HEK293 (cell line): ENCODE data around the gene SCN8A.

Experiments used
- CTCF ChIA-PET: fragments of 350-600 bp; formaldehyde crosslinking; extraction: SDS; loops from one replicate; lab custom pipeline; 2021; ENCODE audit warnings: antibody characterized with exemption; lab: Yijun Ruan, JAX
- POLR2A ChIA-PET: fragments of 300-600 bp; formaldehyde crosslinking; extraction: SDS; loops from one replicate; lab custom pipeline; 2020; ENCODE audit warnings: antibody characterized with exemption, inconsistent platforms; lab: Yijun Ruan, JAX
- H3K27ac ChIP-seq: fragments of 200-500 bp; sonication (Bioruptor generic); 2 replicates; pipeline ENCODE4 v1.5.1; 2014; ENCODE audit warnings: low read depth, low read length, control low read depth, inconsistent platforms; ENCODE audit errors: extremely low read depth
- H3K36me3 ChIP-seq, 2 experiments: fragments of 200-500 bp in 1 of 2; sonication (Bioruptor generic) in 1 of 2; 1 replicate in 1 of 2; 2 replicates in 1 of 2; pipeline ENCODE4 v1.5.1; 2014 to 2017; ENCODE audit warnings: inconsistent platforms in 2 of 2, low read length in 2 of 2; ENCODE audit not compliant: control insufficient read depth in 2 of 2, insufficient read depth in 1 of 2
- H3K4me1 ChIP-seq: fragments of 200-500 bp; sonication (Bioruptor generic); 2 replicates; pipeline ENCODE4 v1.5.1; 2014; ENCODE audit warnings: mild to moderate bottlenecking, low read length, inconsistent platforms; ENCODE audit not compliant: control insufficient read depth, insufficient read depth
- H3K4me3 ChIP-seq: 2 replicates; pipeline ENCODE4 v1.5.1; 2011; ENCODE audit warnings: low read depth, mild to moderate bottlenecking, control low read depth, low read length, moderate library complexity
- H3K9me3 ChIP-seq: fragments of 200-500 bp; sonication (Bioruptor generic); 2 replicates; pipeline ENCODE4 v1.5.1; 2014; ENCODE audit warnings: low read depth, low read length, inconsistent platforms; ENCODE audit not compliant: control insufficient read depth, insufficient read depth
- CTCF ChIP-seq: fragments of 450-650 bp; formaldehyde crosslinking; IDR thresholded peaks from 2 replicates; pipeline ENCODE4 v1.5.1; 2016; ENCODE audit warnings: missing biosample characterization, missing genetic modification characterization
- GFI1B ChIP-seq: fragments of 450-650 bp; formaldehyde crosslinking; IDR thresholded peaks from 2 replicates; pipeline ENCODE4 v1.5.1; 2016; ENCODE audit warnings: missing biosample characterization, missing genetic modification characterization
- IKZF3 ChIP-seq: fragments of 450-650 bp; IDR thresholded peaks from 2 replicates; pipeline ENCODE4 v1.5.0; 2018; ENCODE audit warnings: missing biosample characterization, mild to moderate bottlenecking, missing genetic modification characterization, moderate library complexity
- SETDB1 ChIP-seq: IDR thresholded peaks from one replicate; pipeline ENCODE4 v1.6.1; 2017; ENCODE audit warnings: mild to moderate bottlenecking, low read length, moderate library complexity, mixed read lengths; ENCODE audit not compliant: insufficient read length
- WT1 ChIP-seq: fragments of 450-650 bp; formaldehyde crosslinking; IDR thresholded peaks from 2 replicates; pipeline ENCODE4 v1.5.1; 2016; ENCODE audit warnings: missing biosample characterization, missing genetic modification characterization
- YY2 ChIP-seq: fragments of 450-650 bp; formaldehyde crosslinking; IDR thresholded peaks from 2 replicates; pipeline ENCODE4 v1.5.1; 2016; ENCODE audit warnings: missing biosample characterization, missing genetic modification characterization
- ZIC2 ChIP-seq: fragments of 450-650 bp; formaldehyde crosslinking; IDR thresholded peaks from 2 replicates; pipeline ENCODE4 v1.5.1; 2016; ENCODE audit warnings: missing biosample characterization, missing genetic modification characterization
- ZNF114 ChIP-seq: fragments of 450-650 bp; formaldehyde crosslinking; IDR thresholded peaks from 2 replicates; pipeline ENCODE4 v1.5.0; 2017; ENCODE audit warnings: missing biosample characterization, missing genetic modification characterization
- ZNF121 ChIP-seq: fragments of 450-650 bp; formaldehyde crosslinking; IDR thresholded peaks from 2 replicates; pipeline ENCODE4 v1.5.1; 2016; ENCODE audit warnings: missing biosample characterization, missing genetic modification characterization
- ZNF174 ChIP-seq: fragments of 450-650 bp; formaldehyde crosslinking; IDR thresholded peaks from 2 replicates; pipeline ENCODE4 v1.5.0; 2017; ENCODE audit warnings: missing biosample characterization, mild to moderate bottlenecking, missing genetic modification characterization
- ZNF350 ChIP-seq: fragments of 450-650 bp; formaldehyde crosslinking; IDR thresholded peaks from 2 replicates; pipeline ENCODE4 v1.5.0; 2017; ENCODE audit warnings: missing biosample characterization, mild to moderate bottlenecking, missing genetic modification characterization
- ZNF398 ChIP-seq: fragments of 450-650 bp; formaldehyde crosslinking; IDR thresholded peaks from 2 replicates; pipeline ENCODE4 v1.5.1; 2017; ENCODE audit warnings: missing biosample characterization, missing genetic modification characterization
- ZNF416 ChIP-seq: fragments of 450-650 bp; formaldehyde crosslinking; IDR thresholded peaks from 2 replicates; pipeline ENCODE4 v1.5.1; 2016; ENCODE audit warnings: missing biosample characterization, missing genetic modification characterization
- ZNF433 ChIP-seq: fragments of 450-650 bp; formaldehyde crosslinking; IDR thresholded peaks from 2 replicates; pipeline ENCODE4 v1.5.1; 2016; ENCODE audit warnings: missing biosample characterization, missing genetic modification characterization, low read depth
- ZNF473 ChIP-seq: fragments of 450-650 bp; formaldehyde crosslinking; IDR thresholded peaks from 2 replicates; pipeline ENCODE4 v1.5.1; 2017; ENCODE audit warnings: missing biosample characterization, missing genetic modification characterization
- ZNF510 ChIP-seq: fragments of 450-650 bp; formaldehyde crosslinking; IDR thresholded peaks from 2 replicates; pipeline ENCODE4 v1.5.1; 2018; ENCODE audit warnings: mild to moderate bottlenecking, missing genetic modification characterization, missing biosample characterization; ENCODE audit not compliant: insufficient replicate concordance
- ZNF513 ChIP-seq: fragments of 450-650 bp; IDR thresholded peaks from 2 replicates; pipeline ENCODE4 v1.5.1; 2018; ENCODE audit warnings: missing biosample characterization, missing genetic modification characterization
- ZNF596 ChIP-seq: fragments of 450-650 bp; IDR thresholded peaks from 2 replicates; pipeline ENCODE4 v1.5.0; 2018; ENCODE audit warnings: missing biosample characterization, mild to moderate bottlenecking, missing genetic modification characterization, moderate library complexity
- ZNF600 ChIP-seq: fragments of 450-650 bp; formaldehyde crosslinking; IDR thresholded peaks from 2 replicates; pipeline ENCODE4 v1.5.1; 2016; ENCODE audit warnings: missing biosample characterization, missing genetic modification characterization
- ZNF610 ChIP-seq: fragments of 450-650 bp; formaldehyde crosslinking; IDR thresholded peaks from 2 replicates; pipeline ENCODE4 v1.5.1; 2016; ENCODE audit warnings: missing biosample characterization, missing genetic modification characterization, borderline replicate concordance
- ZNF629 ChIP-seq: fragments of 450-650 bp; formaldehyde crosslinking; IDR thresholded peaks from 2 replicates; pipeline ENCODE4 v1.5.1; 2017; ENCODE audit warnings: missing biosample characterization, missing genetic modification characterization
- ZNF792 ChIP-seq: fragments of 450-650 bp; formaldehyde crosslinking; IDR thresholded peaks from 2 replicates; pipeline ENCODE4 v1.5.1; 2016; ENCODE audit warnings: missing biosample characterization, missing genetic modification characterization

SCN8A gene

GRCh38 chr12:51653431-51653830, 62.4 kb downstream of the SCN8A start:
- Histone ChIP-seq H3K9me3 (no peaks in the 10 kb centered on the region), H3K4me1 (no peaks in the 10 kb centered on the region)
- TF ChIP-seq ZNF121 (tag by site-specific recombination) (no peak), ZNF629 (tag by site-specific recombination) (no peak), ZNF433 (tag by site-specific recombination) (no peak), YY2 (tag by site-specific recombination) (no peak), ZNF174 (no peak), ZNF610 (tag by site-specific recombination) (no peak), ZNF416 (no peak), ZNF510 (tag by site-specific recombination) (no peak), WT1 (no peak), SETDB1 (no peak), ZNF596 (no peak), IKZF3 (tag by site-specific recombination) (no peak), CTCF (tag by site-specific recombination) (no peak), ZNF114 (tag by site-specific recombination) (no peak), ZNF792 (tag by site-specific recombination) (no peak), ZNF350 (tag by site-specific recombination) (no peak), ZNF513 (tag by site-specific recombination) (no peak), GFI1B (no peak)
- TF ChIP-seq, all 188 proteins: peak for 0
- Histone ChIP-seq H3K27ac (no peak overlapping the region), H3K36me3 (no peaks in the 10 kb centered on the region), H3K4me3 (no peak overlapping the region)
- POLR2A ChIA-PET, result no interaction called here
- CTCF ChIA-PET, result interaction anchor here (0.6 kb wide), 2 partner anchors 82 to 207 kb away, joined by 4 read pairs; no protein-coding TSS in a partner anchor

GRCh38 chr12:51661199-51661598, 70.2 kb downstream of the SCN8A start:
- H3K4me3 ChIP-seq, result no peak overlapping the region
- no peaks in the 10 kb centered on the region for H3K9me3 ChIP-seq
- H3K27ac ChIP-seq, result no peak overlapping the region
- H3K4me1 ChIP-seq, result 0 out of 2 replicates have a peak, but pooled peaks cover 5% of the 10 kb centered on the region
- ChIA-PET CTCF (interaction anchor here (0.6 to 0.7 kb wide), 2 partner anchors 62 to 148 kb away, joined by 3 to 4 read pairs; no protein-coding TSS in a partner anchor), POLR2A (interaction anchor here (0.6 kb wide), 1 partner anchor 1488 kb away, joined by 4 read pairs; no protein-coding TSS in a partner anchor)
- TF ChIP-seq ZNF398 (tag by site-specific recombination) (no peak), ZNF600 (tag by site-specific recombination) (0 out of 2 replicates have a peak, but pooled peaks have one; percentile 15), ZIC2 (tag by site-specific recombination) (peak; percentile 78), ZNF473 (no peak)
- no peaks in the 10 kb centered on the region; a peak in 1 of 3 replicates for H3K36me3 ChIP-seq
